Measurements from ENCODE around the gene MAP3K20. TPM values are rescaled to one million over a fixed set of nuclear protein-coding genes. Genes with fewer than 3 reads are reported as not detected.

The MAP3K20 gene
- total RNA-seq, 1 experiment from 2014 or later, result 44.5 TPM

GRCh38 chr2:173199294-173199693 lies 123.6 kb downstream of the MAP3K20 start:
- no peaks in the 10 kb centered on the region for H3K9me3 ChIP-seq
- H3K4me1 ChIP-seq, result no peaks in the 10 kb centered on the region
- no peak overlapping the region for H3K4me3 ChIP-seq (ENCODE audit: low read depth, low read length)
- no peaks in the 10 kb centered on the region for H3K9me3 Mint-ChIP-seq (ENCODE audit: unreplicated experiment)
- H3K4me1 Mint-ChIP-seq (ENCODE audit: low read depth, unreplicated experiment), result no peaks in the 10 kb centered on the region
- H3K27me3 Mint-ChIP-seq (ENCODE audit: insufficient read depth, unreplicated experiment), result no peaks in the 10 kb centered on the region
- H3K4me3 Mint-ChIP-seq (ENCODE audit: unreplicated experiment), result no peak overlapping the region
- H3K27ac Mint-ChIP-seq (ENCODE audit: unreplicated experiment), result no peak overlapping the region
- DNase-seq, result no peak
- no peaks in the 10 kb centered on the region; the same call in 1 of the 2 replicates for H3K36me3 ChIP-seq (ENCODE audit: control insufficient read depth, insufficient read depth, low read length)
- ChIA-PET CTCF (interaction anchor here (0.6 kb wide), 1 partner anchor 58 kb away, joined by 4 read pairs; no protein-coding TSS in a partner anchor), POLR2A (interaction anchor here (0.6 kb wide), 2 partner anchors 183 to 1199 kb away, joined by 3 to 5 read pairs; no protein-coding TSS in a partner anchor)
- TSS peak; percentile 15 for BruUV-seq (replicated peaks)
- intact Hi-C loops (cut with micrococcal nuclease; ENCODE audit: unreplicated experiment), result no loop called here
- H3K36me3 Mint-ChIP-seq (ENCODE audit: insufficient read depth, unreplicated experiment), result peaks cover 15% of the 10 kb centered on the region
- no peaks in the 10 kb centered on the region for H3K27me3 ChIP-seq (replicated peaks; ENCODE audit: control insufficient read depth, insufficient read depth, low read length)
- TF ChIP-seq CTCF (IDR thresholded peaks at IDR 0.05; ENCODE audit: insufficient read depth in 1 of 2, low read depth in 1 of 2, low read length in 1 of 2, severe bottlenecking in 1 of 2, unreplicated experiment in 1 of 2), result no peak

- no peak overlapping the region for H3K4me3 ChIP-seq (ENCODE audit: low read depth, low read length)
- H3K4me1 ChIP-seq, result no peaks in the 10 kb centered on the region
- H3K9me3 Mint-ChIP-seq (ENCODE audit: unreplicated experiment), result no peaks in the 10 kb centered on the region
- DNase-seq, result no peak
- H3K9me3 ChIP-seq, result no peaks in the 10 kb centered on the region
- no TSS peak for BruUV-seq (replicated peaks)
- no peaks in the 10 kb centered on the region for H3K4me1 Mint-ChIP-seq (ENCODE audit: low read depth, unreplicated experiment)
- H3K27me3 ChIP-seq (replicated peaks; ENCODE audit: control insufficient read depth, insufficient read depth, low read length), result no peaks in the 10 kb centered on the region
- intact Hi-C loops (cut with micrococcal nuclease; ENCODE audit: unreplicated experiment), result no loop called here
- H3K36me3 Mint-ChIP-seq (ENCODE audit: insufficient read depth, unreplicated experiment), result peaks cover 7% of the 10 kb centered on the region
- no peak for TF ChIP-seq CTCF (IDR thresholded peaks at IDR 0.05; ENCODE audit: insufficient read depth in 1 of 2, low read depth in 1 of 2, low read length in 1 of 2, severe bottlenecking in 1 of 2, unreplicated experiment in 1 of 2)
- H3K4me3 Mint-ChIP-seq (ENCODE audit: unreplicated experiment), result no peak overlapping the region
- ChIA-PET POLR2A (no interaction called here), CTCF (no interaction called here)
- H3K27ac Mint-ChIP-seq (ENCODE audit: unreplicated experiment), result no peak overlapping the region
- no peaks in the 10 kb centered on the region for H3K27me3 Mint-ChIP-seq (ENCODE audit: insufficient read depth, unreplicated experiment)
- H3K36me3 ChIP-seq (ENCODE audit: control insufficient read depth, insufficient read depth, low read length), result no peaks in the 10 kb centered on the region; the same call in 1 of the 2 replicates
These were observed 126.9 kb downstream of the MAP3K20 start for GRCh38 chr2:173202570-173202969.

GRCh38 chr2:173204316-173204715 lies 128.7 kb downstream of the MAP3K20 start:
- Mint-ChIP-seq H3K27me3 (ENCODE audit: insufficient read depth, unreplicated experiment) (no peaks in the 10 kb centered on the region), H3K4me1 (ENCODE audit: low read depth, unreplicated experiment) (no peaks in the 10 kb centered on the region), H3K36me3 (ENCODE audit: insufficient read depth, unreplicated experiment) (peaks cover 3% of the 10 kb centered on the region), H3K9me3 (ENCODE audit: unreplicated experiment) (no peaks in the 10 kb centered on the region), H3K4me3 (ENCODE audit: unreplicated experiment) (no peak overlapping the region), H3K27ac (ENCODE audit: unreplicated experiment) (no peak overlapping the region)
- H3K9me3 ChIP-seq, result no peaks in the 10 kb centered on the region
- intact Hi-C loops (cut with micrococcal nuclease; ENCODE audit: unreplicated experiment), result no loop called here
- ChIA-PET POLR2A (no interaction called here), CTCF (no interaction called here)
- no peaks in the 10 kb centered on the region for H3K4me1 ChIP-seq
- no peak overlapping the region for H3K4me3 ChIP-seq (ENCODE audit: low read depth, low read length)
- no TSS peak for BruUV-seq (replicated peaks)
- DNase-seq, result no peak
- H3K27me3 ChIP-seq (replicated peaks; ENCODE audit: control insufficient read depth, insufficient read depth, low read length), result no peaks in the 10 kb centered on the region
- no peak for TF ChIP-seq CTCF (IDR thresholded peaks at IDR 0.05; ENCODE audit: insufficient read depth in 1 of 2, low read depth in 1 of 2, low read length in 1 of 2, severe bottlenecking in 1 of 2, unreplicated experiment in 1 of 2)
- H3K36me3 ChIP-seq (ENCODE audit: control insufficient read depth, insufficient read depth, low read length), result no peaks in the 10 kb centered on the region; the same call in 1 of the 2 replicates
